NCI-H526 treated with DMSO at 0.1 percent for 48 hours (cell line): ENCODE results near the gene IRF4.
"Not testable (repeated sequence)": the region's sequence is repeated elsewhere in the genome, so short reads cannot be mapped to it uniquely, and the experiment has no call there.

Experiments
- DNase-seq: peaks from one replicate; lab custom pipeline; 2025; lab: John Stamatoyannopoulos, UW

The IRF4 gene

DNA sequence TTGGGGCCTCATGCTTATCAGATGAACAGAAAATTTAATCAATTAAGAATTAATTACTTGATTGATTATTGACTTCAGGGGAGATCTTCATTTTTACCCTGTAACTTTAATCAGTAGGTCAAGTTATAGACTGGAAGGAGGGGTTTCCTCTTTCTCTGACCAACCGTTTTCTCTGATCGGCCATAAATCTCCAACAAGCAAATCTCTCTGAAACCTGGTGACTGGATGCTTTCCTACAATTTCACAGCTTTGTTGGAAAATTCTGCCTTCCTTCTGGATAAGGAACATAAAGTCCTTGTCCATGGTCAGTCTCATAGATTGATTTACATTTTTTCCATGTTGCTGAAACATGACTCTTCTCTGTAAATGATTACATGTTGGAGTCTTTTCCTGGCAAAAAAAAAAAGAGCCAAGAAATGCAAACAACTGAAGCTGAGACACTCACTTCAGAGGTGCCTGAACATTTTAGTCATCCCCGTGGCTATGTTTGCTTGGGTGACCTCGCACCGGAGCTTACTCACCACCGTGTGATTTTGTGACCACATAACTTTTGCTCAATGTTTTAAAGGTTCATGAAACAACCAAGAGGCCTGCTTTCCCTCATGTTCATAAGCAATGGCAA, 31.0 kb downstream of the IRF4 start:
- DNase-seq = no peak

DNA sequence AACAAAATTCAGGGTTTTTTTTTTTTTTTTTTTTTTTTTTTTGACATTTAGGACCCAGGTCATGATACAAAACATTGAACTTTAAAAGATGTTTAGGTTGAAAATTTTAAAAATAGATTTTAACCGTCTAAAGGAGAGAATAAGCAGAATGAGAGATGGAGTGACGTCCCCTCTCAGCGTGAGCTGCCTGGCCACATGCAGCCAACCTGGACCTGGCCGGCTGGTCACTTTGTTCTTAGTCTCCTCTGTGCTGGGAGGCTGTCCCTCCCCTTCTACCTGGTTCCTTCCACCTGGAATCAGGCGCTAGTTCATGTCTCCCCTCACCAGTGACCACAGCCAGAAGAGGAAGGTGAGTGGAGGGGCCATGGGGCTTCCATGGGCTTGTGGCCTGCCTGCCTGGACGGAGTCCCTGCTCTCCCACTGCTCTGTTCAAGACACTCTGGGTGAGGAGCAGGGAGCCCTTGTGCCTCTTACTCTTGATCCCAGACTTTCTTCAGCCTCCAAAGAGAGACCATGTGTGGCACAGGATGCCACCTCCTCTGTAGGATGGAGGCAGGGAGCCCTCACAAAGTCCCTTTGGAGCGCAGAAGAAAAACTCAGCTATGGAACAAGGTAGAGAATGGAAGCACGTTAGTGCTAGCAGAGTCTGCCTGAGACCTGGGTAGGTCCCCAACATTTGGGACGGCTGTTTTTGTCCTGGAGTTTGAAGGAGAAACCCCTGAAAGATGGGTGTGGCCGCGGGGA, 31.7 kb downstream of the IRF4 start:
- DNase-seq = no peak

DNA sequence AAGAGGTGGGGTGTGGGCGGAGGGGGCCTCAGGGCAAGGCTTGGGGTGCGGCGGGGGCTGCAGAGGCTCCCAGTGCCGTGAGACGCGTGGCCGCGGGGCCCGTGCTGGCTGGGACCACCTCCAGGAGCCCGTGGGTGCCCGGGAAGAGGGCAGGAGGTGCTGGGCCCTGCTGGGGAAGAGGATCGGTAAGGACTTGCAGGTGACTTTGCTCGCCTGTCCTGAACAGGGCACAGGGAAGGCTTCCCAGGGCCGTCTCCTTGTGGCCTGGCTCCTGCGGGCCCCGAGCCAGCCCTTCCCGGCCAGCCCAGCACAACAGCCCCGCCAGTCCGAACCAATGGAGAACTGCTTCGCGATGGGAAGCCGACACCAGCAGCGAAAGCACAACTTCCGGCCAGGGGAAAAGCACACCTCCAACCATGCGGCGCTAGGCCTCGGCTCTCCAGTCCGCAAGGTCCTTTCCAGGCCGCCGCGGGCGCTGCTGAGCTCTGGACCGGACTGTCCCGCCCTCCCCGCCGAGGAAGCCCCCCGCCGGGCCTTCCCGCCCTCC, 32.3 kb downstream of the IRF4 start:
- no peak for DNase-seq

DNA sequence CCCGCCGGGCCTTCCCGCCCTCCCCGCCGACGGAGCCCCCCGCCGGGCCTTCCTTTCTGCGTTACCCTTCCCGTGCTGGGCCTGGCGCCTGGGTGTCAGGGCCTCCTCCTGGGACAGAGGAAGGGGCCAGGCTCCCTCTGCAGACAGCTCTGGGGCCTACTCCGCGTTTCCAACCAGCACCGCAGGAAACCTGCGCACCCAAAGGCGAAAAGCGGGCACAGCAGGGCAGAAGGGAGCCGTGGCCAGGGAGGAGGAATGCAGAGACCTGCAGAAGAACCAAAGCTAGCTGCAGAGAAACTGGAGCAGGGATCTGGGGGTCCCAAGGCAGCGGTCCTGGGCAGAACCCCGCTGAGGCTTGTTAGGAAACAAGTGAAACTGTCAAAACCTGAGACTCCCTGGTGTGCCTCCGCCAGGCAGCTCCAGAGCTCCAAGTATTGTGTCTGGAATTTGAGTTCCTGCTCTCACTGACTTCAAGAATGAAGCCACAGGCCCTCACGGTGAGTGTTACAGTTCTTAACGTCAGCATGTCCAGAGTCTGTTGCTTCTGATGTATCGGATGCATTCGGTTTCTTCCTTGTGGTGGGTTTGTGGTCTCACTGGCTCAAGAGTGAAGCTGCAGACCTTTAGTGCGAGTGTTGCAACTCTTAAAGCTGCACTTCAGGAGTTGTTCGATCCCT, 33.3 kb downstream of the IRF4 start:
- DNase-seq = no peak

DNA sequence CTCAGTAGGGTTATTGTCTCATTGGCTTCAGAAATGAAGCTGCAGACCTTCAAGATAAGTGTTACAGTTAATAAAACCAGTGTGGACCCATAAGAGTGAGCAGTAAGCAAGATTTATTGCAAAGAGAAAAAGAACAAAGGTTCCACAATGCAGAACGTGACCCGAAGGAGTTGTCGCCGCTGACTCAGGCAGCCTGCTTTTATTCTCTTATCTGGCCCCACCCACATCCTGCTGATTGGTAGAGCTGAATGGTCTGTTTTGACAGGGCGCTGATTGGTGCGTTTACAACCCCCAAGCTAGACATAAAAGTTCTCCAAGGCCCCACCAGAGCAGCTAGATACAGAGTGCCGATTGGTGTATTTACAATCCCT, 33.9 kb downstream of the IRF4 start:
- DNase-seq = not testable (repeated sequence)

DNA sequence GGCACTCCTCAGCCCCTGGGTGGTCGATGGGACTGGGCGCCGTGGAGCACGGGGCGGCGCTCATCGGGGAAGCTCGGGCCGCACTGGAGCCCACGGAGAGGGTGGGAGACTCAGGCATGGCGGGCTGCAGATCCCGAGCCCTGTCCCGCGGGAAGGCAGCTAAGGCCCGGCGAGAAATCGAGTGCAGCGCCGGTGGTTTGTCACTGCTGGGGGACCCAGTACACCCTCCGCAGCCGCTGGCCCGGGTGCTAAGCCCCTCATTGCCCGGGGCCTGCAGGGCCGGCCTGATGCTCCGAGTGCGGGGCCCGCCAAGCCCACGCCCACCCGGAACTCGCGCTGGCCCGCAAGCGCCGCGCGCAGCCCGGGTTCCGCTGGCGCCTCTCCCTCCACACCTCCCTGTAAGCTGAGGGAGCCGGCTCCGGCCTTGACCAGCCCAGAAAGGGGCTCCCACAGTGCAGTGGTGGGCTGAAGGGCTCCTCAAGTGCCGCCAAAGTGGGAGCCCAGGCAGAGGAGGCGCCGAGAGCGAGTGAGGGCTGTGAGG, 34.7 kb downstream of the IRF4 start:
- DNase-seq = not testable (repeated sequence)

DNA sequence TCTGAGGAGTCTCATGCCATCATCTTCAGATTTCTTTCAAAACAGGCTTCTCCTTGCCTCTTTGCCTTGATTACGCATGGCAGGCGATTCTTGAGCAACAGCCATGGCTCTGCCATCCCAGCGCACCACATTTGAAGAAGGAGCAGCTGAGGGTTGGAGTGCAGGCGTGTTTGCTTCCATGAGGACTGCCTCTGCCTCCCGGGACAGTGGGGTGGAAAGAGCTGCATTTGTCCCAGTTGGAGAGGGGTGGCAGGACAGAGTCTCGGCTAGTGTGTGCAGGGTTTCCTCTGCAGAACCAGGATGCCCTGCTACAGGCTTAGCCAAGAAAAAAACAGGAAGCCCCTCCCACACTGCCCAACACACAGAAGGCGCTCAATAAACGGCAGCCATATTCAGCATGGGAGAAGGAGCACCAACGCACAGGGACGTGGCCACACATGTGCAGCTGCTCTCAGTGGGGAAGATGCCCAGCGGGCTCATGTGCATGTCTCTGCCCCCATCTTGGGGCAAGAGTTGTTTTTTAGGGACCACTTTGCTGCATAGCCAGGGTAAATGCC, 36.6 kb downstream of the IRF4 start:
- DNase-seq = no peak

DNA sequence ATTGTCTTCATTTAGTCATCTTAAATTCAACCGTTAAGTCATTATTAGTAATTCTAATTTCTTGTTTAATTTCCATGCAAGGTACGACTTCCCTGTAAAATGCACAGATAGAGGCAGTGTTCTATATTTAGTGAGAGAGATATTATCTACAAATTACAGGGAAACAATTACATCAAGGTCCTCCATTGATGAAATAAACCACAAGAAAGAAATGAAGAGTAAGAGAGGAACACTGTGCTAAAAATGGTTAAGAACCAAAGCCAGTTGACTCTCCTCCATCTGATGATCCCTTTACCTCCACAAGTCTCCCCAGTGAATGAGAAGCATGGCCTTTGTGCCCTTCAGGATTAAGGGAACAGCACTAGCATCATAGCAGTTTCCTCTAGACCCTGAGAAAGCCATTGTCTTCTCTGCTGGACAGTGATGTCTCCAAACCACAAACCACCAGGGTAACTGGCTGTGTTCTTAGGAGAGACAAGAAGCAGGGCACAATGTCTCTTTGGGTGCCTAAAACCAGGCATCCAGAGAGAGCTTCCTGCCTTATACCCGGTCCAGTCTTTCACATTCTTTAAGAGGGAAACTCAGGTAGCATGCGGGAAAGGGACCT, 38.1 kb downstream of the IRF4 start:
- DNase-seq = no peak

DNA sequence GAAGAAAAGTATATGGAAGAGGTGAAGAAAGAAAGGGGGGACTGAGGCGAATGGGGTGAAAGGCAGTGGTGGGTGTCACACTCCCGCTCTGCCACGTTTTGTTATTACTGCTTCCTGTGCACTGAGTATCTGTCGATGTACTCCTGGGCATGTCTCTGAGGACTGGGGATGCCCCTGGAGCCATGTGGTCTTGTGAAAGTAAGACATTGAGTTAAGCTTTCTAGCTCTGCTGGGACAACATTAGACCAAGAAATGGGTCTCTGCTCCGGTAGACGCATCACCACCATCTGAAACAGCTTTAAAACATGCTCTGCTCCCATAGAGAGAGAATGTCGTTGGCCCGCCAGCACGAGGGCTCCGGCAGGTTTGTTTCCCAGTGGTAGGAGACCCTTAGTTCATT, 40.0 kb downstream of the IRF4 start:
- DNase-seq = no peak

DNA sequence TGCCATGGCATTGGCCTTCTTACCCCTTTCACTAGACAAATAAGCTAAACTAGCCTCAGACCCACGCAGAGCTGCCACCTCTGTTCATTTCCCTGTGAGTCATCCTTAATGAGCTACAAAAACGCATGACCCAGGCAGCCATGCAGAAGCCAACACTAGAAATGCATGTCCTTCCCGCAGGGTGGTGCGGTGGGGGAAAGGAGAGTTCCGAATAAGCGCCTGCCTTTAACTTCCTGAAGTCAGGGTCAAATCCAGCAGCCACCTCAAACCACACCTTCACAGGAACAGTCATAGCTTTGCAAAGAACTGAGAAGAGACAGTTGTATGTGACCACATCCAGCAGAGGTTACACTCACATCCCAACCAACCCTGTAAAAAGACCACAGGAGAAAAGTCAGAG, 40.4 kb downstream of the IRF4 start:
- no peak for DNase-seq

DNA sequence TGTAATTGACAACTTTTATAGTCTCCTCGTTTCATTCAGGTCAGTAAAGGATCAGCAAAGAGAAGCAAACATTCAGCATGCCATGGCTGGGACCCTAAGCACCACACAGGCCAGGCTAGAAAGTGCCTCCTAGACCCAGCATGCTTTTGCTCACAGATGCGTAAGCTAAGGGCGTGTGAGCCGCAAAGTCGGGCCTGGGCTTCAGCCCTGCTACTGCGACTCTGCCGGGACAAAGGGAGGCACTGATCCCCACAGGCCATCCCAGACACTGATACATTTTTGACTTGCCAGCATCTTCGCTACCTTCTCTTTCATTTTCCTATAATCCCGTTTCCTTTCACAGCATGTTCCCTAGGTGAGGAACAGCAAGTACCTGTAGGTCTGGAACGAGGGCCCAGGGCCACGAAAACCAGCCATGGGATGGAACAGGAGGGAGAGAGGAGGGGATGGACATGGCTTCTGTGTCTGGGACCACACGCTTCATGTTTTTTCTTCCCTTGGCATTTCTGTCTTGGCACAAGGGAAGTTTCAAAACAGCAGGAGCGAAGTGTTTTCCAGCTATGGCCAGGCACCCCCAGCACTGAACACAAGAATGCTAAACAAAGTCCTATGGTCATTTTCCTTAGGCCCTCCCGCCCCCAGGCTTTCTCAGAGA, 42.6 kb downstream of the IRF4 start:
- no peak for DNase-seq

DNA sequence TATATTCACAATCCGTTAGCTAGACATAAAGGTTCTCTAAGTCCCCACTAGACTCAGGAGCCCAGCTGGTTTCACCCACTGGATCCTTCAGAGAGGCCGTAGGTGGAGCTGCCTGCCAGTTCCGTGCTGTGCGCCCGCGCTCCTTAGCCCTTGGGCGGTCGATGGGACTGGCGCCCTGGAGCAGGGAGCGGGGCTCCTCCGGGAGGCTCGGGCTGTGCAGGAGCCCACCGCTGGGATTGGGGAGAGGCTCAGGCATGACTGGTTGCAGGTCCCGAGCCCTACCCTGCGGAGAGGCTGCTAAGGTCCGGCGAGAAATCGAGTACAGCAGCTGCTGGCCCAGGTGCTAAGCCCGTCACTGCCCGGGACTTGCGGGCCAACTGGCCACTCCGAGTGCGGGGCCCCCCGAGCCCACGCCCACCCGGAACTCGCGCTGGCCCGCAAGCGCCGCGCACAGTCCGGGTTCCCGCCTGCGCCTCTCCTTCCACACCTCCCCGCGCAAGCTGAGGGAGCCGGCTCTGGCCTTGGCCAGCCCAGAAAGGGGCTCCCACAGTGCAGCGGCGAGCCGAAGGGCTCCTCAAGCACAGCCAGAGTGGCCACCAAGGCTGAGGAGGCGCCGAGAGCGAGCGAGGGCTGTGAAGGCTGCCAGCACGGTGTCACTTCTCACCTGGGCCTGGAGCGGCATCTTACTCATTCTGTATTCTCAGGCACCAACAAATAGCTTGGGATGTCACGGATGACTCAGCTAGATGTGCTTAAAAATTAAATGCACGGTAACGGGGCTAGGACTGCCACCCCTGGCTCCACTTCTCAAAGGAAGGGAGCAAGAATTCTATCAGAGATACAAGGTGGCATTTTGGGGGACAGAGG, 44.1 kb downstream of the IRF4 start:
- DNase-seq = no peak

DNA sequence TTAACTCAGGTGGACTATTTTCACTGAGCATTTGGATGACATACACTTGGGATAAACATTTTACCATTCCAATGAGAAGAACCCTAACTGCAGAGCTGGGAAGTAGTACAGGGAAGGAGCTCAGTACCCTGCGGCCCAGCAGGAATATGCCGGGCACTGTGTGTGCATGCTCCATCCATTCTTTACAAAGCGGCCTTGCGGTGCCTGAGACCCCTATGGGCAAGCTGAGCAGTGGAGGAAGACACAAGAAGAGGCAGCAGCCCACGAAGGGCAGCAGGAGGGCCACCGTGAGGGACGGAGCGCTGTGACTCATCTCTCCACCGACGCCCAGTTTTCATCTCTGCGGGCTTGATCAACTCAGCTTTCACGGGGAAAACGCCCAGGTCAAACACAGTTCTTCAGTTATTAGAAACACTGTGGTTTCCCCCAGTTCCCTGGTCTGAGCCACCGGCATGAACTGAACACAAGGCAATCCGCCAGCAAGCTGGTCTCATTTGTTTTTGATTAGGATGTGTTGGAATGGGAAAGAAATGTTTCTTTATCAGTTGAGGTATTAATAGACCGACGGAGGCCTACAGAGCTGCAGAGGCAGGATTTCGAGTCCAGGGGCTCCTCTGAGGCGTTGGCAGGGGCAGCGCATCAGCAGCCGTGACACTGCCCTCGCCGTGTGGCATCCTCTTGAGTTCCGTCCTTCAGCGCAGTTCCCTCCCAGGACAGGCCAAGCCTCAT, 44.9 kb downstream of the IRF4 start:
- DNase-seq = no peak

DNA sequence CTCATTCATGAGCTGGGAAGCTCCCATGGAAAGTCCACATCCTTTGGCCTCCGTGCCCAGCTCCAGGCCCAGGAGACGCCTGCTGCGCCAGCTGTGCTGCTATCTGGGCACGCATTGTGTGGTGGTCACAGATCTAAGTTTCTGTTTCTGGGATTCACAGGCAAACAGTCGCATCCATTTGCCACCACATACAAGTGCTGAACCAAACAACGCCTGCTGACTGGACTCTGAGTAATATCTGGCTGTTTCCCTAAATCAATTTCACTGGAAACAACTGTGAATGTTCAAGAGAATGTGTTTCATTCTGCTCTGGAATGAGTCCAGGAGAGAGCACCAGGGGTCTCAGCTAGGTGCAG, 45.5 kb downstream of the IRF4 start:
- no peak for DNase-seq

DNA sequence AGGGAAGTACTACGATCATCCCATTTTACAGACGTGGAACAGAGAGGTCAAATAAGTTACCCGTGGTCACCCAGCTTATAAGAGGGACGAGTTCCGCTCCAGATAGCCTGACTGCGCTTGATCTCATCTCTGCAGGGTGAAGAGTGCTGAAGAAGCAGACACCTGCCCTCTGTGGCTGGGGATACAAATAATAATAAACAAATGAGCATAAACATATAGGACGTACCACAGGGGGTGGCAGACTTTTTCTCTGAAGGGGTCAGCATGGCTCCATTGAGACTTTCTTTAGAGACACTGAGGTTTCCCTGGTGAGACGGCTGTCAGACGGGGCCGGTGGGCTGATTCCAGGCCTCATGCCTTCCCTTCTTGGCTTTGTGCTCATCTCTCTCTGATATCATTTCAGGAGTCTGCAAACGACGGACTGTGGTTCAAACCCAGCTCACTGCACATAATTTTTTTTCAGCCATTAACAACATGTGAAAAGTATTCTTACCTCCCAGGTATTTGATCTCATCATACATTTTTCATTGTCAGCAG, 47.1 kb downstream of the IRF4 start:
- no peak for DNase-seq

DNA sequence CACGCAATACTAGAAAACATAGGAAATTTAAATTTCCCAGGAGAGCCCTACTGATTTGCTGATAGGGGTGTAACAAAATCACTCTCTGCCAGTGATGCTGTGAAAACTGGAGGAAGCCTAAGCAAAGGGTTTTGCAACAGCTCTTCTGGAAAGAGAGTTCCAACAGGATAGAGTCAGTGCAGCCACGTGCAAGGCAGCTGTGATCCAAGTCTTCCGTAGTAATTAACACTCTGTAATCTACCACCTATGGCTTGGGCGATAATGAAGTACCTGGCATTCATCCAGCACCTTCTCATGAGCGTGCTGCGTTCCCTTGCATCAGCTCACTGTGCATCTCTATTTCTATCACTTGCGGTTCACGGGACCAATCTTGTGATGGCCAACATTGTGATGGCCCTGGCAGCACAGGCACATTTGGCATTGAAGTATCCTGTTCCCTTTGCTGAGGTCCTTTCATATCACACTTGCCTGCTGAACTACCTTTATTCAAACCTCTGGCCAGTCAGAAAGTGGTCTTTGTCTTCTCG, 48.2 kb downstream of the IRF4 start:
- DNase-seq = no peak

DNA sequence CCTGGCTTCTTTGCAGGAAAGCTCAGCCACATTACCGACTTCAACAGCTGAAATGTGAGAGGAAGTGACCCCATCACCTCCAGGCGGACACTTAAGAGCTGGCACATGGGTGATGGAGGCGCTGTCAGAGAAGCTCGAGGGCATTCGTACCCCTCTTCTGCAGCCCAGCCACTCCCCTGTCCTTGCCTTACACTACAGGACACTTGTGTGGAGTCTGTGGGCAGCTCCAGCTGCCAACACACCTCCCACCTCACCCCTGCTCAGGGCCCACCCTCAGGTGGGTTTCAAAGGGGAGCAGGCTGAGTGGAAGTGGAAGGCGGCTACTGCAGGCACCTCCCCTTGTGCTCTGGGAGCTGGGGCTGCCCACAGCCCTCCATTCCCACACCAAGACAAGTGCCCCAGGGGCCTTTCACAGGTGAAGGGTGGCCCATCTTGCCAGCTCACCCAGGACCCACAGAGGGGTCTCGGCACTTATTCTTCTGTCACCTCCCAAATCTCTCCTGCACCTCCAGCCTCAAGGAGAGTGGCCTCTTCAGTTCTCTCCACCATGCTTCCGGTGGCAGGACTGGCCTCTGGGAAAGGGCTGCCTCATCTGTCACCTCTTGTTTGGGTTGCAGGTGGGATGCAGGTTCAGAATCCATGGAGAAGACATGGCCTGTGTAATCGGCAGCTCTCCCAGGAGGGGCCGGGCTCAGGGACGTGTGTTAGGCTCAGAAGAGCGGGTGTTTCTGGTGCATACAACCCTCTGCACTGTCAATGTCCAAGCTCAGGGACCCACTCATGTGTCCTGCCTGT, 49.8 kb downstream of the IRF4 start:
- DNase-seq = no peak

DNA sequence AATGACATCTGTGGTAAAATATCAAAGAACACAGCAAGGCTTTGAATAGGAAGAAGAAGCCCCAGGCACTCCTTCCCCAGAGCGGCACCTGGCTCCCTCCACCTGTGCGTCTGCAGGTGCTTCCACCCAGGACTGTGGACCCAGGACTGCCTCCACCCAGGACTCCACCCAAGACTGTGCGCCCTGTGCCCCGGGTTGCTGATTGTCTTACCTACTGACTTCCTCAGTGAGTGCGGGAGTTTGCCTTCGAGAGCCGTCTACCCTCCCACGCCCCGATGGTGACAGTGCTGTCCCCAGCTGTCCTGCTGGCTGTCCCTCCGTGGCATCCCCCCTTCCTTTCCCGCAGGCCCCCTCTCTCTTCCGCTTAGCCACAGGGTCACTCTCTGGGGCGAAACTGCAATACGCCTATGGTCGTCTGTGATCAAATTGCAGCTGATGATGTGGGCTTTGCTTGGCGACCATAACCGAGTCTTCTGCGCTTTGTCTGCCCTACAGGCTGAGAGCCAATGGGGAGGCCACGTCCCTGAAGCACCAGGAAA, 52.1 kb downstream of the IRF4 start:
- no peak for DNase-seq
